Glomerular visceral epithelial cell (primary cell): Measurements from ENCODE around the gene SH3BP2.

Experiments used
- DNase-seq: peaks from one replicate; pipeline ENCODE4 v3.0.0-alpha.2; 2016; ENCODE audit errors: extremely low spot score

The SH3BP2 gene

GRCh38 chr4:2878346-2878745, 85.5 kb downstream of the SH3BP2 start:
- DNase-seq, result no peak

DNA sequence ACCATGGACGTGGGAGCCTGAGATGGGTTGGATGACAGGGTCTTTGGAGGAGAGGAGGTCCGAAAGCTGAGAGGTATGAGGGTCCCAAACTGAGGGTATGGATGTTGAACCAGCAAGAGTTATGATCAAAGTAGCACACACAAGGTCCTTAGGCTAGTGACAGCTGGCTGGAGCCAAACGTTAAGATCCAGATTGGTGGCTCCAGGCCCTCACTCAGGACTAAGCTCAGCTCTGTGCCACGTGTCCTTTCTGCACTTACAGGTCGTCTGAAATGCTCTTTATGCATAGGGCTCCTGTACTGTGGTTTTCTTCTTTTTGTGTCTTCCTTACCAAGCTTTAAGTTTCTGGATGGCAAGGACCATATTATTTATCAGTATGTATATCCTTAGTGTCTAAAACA, 86.1 kb downstream of the SH3BP2 start:
- DNase-seq, result no peak

GRCh38 chr4:2881431-2881830, 88.5 kb downstream of the SH3BP2 start:
- no peak for DNase-seq

DNA sequence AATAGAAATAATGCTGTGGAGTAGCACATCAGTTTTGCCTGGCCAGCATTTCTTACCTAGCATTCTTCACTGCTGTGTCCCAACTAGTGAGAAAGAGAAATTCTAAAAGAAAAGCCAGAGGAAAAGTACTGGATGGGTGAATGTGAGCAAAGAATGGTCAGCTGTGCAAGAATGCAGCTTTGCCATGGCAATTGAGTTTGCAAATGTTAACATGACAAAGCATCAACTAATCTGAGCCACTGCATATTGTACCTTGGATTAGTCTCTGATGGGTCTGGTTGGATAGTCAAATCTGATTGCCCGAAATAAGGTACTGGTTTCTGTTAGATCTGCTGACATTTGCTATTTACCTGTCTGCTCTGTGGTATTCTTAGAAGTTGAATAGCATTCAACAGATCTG, 89.5 kb downstream of the SH3BP2 start:
- no peak for DNase-seq

DNA sequence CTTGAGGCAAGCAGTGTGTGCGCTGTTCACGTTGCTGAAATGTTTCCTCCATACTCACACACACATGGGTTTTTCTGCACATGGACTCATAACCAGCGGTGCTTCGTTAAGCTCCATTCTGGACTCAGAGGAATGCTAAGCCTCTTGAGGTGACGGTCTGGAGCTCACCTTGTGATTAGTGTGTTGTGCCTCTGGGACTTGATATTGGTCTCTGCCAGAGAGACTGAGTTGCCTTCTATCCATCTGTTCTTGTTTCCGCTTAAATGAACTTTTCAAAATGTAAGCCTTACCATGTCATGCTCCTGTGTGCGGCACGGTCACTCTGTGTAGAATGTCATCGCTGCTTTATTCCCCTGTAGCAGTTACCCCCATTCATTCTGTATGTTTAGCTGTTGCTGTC, 93.3 kb downstream of the SH3BP2 start:
- no peak for DNase-seq

DNA sequence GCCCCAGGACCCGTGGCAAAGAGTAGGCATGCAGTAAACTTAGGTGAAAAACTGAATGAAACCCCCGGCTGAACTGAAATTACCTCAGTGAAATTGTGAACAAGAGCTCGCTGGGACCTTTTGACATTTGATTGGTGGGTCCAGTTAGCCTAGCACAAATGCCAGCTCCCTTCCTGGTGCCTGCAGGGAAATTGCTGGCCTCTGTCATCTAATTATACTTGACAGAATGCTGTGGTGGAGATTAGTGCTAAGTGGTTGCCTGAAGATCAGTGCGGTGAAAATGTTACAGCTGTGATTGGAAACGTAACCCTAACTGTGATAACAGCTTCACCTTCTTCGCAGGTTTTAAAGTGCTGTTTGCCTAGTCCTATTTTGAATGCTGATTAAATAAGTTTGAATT, 93.7 kb downstream of the SH3BP2 start:
- no peak for DNase-seq

DNA sequence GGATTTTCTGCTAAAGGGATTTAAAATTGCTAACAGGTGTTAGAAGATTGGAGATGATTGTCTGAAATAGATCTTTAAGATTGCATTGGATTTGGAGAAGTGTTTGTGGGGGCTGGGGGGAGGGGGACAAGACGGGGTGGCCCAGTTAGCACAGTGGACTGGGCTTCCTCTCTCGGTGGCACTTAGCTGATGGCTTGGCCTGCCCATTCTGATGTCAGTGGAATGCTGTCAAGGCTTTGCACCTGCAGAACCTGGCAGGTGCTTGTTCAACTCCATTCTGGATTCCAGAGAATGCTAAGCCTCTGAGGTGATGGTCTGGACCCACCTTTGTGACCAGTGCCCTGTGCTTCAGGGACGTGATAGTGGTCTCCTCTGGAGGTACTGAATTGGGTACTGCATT, 94.5 kb downstream of the SH3BP2 start:
- DNase-seq, result no peak

DNA sequence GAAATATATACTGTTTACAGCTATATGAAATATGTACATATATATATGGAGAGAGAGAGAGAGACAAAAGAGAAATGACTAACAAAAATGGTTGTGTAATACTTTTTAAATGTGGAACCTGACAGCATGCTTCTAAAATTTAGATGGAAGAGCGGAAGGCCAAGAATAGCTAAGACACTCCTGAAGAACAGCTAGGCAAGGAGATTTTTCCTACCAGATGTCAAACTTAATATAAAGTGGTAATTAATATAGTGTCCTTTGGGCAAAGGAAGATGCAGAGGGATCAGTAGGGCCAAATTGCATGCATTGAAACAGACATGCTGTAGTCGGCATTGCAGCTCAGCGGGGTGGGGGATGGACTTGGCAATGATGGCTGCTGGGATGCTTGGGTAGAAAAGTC, 96.0 kb downstream of the SH3BP2 start:
- no peak for DNase-seq
